Middle frontal gyrus (tissue), 1 donor: ENCODE results near the gene CYREN.
"Not testable (repeated sequence)": the region's sequence is repeated elsewhere in the genome, so short reads cannot be mapped to it uniquely, and the experiment has no call there.

ENCODE experiments used
- DNase-seq: peaks from one replicate; pipeline ENCODE4 v3.0.0-alpha.2; 2015; ENCODE audit warnings: low spot score; ENCODE audit errors: extremely low spot score

The CYREN gene, protein sequence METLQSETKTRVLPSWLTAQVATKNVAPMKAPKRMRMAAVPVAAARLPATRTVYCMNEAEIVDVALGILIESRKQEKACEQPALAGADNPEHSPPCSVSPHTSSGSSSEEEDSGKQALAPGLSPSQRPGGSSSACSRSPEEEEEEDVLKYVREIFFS

DNA sequence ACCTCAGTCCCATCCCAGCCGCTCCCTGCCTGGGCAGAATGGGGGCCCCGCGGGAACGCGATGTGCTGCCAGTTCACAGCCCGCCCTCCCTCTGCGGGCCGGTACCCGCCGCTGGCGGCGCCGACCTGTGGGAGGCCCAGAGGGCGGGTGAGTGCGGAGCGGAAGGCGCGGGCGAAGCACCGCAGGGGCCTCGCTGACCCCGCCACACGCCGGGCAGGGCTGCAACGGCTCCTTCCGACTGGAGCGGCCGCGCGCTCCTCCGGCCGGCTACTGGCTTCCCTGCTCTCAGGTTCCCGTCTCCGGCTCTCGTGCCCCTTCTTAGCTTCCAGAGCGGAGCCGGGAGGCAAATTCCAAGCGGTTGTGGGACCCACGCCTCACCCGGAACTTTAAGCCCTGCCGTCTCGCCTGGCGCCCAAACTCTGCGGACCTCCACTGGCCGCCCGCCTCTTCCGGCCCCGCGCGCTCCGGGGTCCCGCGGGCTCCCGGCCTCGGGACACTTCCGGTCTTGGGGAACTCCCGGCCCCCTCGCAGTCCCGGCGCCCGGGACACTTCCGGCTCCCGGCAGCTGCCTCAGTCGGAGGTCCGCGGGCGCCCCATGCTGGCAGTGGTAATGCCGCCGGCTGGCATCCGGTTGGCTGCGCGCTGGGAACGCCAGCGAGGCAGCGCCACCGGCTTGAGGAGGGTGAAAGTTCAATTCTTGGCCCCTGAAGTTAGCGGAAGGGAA, at the start of gene CYREN:
CYREN (minus strand) TSS at position 434 of the 724 bp plus-strand sequence. CDS start 1,785 bp downstream, outside the sequence.
- peak; percentile 90 for DNase-seq

DNA sequence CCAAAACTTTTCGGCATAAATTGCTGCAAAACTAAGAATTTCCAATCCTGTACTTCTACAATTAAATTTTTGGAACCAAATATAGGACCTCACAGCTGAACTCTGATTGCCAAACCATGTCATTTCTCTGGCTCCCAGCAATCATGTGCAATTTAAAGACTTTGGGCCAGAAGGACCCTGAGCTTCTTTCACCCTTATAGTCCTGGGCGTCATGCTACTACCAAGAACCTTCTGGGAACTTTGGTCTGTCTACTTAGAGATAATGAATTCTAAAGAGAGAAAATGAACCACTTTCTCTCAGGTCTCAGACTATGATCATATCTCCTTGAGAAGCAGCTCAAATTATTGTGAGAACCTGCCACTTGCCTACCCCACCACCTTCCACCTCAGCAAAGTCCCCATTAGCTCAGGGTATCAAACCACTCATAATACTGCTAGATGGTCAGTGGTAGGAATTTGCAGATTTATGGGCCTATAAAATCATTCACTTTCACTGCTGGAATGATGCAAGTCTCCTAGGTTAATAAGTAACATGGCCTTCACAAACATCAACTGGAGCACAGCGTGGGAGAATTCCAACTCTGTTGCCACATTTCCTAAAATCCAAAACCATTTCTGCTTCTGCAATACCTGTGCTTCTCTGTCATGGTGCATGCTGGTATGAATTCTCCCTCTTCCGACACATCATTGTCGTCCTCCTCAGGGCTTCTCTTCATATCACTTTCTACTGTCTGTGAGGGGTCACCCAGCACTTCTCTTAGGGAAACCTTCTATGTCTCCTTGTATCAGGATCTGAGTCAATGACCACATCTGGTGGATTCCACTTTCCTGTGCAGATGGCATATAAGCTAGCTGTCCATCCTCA, 47.4 kb upstream of the CYREN start:
- DNase-seq: no peak

DNA sequence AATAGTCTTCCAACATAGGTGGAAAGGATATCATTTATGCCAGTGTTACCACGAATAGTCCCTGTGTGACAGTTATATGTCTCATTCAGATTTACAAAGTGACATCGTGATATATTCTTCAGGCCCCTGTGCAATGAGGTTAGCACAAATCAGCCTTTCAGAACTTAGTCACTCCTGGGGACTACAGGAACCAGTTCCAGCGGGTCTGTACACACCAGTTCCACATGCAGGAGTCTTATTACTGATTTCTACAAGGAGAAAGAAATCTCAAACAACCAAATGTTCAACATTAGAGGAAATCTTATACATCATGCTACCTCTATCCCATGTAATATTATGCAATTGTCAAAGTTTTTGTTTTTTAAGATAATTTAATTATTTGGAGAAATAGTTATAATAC, 45.2 kb upstream of the CYREN start:
- DNase-seq: no peak

DNA sequence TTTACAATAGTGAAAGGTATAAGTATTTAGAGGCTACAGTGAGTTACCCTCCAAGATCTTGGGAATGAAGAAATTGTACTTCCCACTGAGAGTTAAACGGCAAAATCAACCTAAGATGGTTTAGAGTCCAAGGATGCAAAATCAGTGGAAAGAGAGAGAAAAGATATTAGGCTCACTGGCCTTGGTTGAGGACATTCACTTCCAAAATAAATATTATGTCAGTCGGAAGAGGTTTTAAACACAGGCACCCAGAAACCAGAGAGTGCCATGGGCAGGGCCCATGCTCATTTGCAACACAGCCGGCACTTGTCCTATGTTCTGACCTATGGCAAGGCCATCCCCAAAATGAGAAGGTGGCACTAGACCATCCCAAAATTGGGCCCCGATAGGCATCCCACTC, 44.7 kb upstream of the CYREN start:
- no peak for DNase-seq

DNA sequence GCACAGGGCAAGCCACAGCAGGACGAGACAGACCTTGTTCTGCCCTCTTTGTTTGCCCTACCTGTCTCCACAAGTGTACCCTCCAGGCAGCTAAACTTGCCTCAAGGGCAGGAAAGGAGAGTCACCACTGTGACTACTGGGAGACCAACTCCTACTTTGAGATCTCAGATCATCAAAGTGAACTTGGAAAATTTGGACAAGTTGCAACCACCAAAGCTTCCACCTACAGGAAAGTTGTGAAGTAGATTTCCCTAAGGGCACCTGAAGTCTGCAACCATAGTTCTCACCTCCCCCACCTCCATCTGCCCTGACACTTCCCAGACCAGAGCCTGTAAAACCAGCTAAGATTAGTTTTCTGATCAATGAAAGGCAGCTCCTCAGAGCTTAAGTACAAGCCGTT, 43.3 kb upstream of the CYREN start:
- DNase-seq: no peak

DNA sequence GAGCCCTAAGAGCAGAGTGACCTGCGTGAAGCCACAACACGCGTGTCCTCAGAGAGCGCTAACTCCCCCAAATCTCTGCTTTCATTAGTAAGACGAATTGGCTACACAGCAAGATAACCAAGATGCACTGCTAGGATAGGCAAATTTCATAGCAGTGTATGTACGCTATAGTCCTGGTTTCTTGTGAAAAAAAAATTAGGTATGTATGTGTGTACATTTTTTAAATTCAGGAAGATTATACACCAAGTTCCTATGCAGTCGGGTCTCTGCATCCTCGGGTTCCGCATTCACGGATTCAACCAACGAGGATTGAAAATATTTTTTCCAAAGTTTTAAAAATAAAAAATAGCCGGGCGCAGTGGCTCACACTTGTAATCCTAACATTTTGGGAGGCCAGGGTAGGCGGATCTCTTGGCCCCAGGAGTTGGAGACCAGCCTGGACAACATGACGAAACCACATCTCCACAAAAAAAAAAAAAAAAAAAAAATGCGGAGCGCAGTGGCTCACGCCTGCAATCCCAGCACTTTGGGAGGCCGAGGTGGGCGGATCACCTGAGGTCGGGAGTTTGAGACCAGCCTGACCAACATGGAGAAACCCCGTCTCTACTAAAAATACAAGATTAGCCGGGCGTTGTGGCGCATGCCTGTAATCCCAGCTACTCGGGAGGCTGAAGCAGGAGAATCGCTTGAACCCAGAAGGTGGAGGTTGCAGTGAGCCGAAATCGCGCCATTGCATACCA, 41.6 kb upstream of the CYREN start:
- not testable (repeated sequence) for DNase-seq

DNA sequence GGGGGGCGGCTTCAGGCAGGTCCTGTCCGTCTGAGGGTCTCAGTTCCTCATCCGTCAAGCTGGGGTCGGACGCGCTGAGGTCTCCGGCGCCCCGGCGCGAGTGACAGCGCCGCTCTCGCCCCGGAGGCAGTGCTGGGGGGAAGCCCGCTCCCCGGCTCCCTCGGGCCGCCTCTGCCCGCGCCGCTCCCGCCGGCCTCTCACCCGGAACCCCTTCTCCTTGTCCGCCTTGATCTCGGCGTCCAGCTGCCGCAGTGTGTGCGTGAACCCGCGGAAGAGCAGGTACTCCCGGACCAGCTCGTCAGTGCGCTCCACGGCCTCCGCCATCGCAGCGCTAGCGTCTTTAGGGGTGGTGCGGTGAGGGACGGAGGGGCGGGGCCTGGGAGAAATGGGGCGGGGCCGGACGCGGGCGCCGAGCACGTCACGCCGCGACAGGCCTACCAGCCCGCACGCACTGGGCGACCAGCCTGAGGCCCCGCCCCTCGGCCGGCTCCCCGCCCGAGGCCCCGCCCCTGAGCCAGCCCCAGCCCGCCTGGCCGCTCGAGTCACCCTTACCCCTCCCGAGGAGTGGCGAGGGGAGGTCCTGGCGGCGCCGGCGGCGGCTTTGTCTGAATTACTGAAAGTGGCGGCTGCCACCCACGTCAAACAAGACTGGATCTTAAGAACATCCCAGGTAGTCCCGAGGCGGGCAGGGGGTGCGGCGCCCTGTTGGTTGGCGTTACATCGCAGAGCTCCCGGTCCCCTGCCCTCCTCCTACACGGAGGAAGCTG, 40.9 kb upstream of the CYREN start, which contains the start of gene WDR91:
WDR91 (minus strand) TSS at position 348 of the 767 bp plus-strand sequence; CDS start at position 324, 24 bp downstream.
- DNase-seq: peak; percentile 89

DNA sequence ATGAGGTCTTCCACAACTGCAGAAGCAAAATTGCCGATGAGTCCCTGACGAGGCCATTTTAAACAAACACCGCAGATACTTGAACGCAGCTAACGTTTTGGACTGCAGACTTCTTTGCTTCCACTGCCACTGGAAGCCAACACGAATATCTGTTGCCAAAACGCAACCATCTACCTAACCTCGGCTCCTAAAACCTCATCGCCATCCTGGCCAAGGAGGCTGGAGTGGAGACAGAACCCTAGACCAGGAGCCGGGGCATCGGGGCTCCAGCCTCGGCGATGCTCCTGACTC, 40.3 kb upstream of the CYREN start:
- DNase-seq: no peak

DNA sequence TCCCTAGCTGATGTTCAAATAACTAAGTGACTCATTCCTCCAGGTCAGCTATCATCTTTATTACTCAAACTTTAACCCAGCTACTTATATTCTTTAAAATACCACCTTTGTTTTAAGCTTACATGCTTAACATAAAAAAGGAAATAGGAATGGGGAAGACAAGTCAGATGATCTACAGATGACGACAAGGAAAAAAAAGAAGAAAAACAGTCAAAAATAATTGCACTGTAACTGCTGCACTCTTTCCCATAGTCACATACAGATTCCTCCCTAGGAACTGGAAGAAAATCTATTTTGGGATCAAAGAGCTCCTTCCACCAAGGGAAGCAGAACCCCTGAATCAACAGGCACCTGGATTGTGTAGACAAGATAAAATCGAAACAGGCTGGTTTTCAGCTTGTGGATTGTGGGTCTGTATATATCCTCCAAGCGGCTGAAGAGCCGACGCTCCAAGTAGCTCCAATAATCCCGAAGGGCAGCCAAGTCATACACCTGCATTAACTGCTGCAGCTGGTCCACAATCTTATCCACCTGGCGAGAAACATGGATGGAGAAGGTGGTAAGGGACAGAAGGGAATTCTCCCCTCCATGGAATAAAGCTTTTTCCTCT, 38.8 kb upstream of the CYREN start:
- no peak for DNase-seq

DNA sequence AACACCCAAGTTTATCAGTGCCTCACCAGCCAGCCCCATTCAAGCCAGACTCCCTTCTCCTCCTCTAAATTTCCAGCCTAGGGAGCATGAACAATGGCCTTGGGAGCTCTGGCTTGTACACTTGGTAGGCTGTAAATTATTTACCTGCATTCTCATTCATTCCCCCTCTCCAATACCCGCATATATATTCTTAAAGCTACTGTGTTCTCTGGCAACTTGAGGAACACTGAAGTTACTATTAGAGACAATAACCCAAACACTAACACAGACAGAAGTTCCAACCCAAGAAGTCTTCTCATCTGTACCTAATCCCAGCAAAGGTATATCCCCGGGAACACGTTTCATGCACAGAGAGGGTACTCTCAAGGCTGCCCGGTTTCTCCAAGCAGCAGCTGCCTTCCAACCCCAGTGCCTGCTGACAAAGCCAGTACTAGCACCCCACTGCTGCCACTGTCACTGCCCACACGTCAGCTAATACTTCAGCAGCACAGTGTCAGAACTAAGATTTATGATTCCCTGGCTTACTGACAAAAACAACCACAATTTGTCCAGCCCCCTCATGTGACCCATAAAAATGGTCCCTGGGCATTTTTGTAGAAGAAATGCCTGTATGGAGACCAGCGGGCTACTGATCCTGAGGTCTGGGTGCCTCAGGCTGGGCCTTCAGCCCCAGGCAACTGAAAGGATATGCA, 37.7 kb upstream of the CYREN start:
- no peak for DNase-seq

DNA sequence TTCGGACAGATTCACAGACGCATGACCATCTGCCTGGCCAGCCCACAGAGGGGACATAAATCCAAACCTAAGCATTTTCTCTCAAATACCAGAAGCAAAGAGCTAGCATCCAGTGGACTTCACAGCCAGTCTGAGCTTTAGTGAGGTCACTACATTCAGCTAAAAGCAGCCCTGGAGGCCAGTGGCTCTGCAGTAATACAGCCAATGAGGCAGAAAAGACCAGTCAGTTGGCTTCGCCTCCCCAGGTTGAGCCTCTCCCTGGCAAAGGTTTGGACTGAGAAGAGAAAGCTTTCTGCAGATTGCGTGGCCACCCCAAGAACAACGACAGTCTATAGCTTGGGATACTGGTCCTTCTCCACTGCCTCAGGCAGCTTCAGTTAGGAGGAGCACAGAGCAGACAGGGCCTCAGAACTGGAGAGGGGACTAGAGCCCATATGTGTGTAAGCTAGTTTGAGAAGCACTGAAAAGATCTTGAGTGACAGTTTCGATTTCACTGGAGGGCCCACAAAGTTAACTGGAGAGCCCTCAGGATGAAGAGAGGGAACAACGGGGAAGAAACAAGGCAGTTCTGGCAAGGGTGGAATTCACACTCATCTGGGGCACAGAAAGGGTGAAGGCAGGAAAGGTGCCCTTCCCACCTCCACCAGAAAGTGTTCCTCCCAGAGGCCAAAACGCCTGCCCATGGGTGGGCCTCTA, 37.0 kb upstream of the CYREN start:
- DNase-seq: no peak

DNA sequence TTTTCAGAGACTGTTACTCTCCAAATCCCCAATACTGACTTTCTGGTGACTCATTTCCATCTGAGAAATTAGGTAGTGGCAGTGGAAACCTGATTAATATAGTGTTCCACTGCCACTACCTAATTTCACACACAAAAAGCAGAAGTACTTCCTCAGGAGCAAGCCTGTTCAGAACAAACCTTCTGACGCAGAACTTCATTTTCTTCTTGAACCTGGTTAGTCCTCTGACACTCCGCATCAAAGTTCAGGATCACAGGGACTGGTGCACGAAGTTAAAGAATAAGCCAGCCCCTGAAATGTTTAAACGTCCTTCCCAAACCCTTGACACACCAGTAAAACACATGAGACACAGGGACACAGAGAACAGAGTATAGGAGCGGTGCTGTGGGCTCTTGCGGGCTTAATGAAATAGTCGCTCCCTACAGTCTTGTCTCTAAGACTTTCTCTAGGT, 36.5 kb upstream of the CYREN start:
- no peak for DNase-seq

DNA sequence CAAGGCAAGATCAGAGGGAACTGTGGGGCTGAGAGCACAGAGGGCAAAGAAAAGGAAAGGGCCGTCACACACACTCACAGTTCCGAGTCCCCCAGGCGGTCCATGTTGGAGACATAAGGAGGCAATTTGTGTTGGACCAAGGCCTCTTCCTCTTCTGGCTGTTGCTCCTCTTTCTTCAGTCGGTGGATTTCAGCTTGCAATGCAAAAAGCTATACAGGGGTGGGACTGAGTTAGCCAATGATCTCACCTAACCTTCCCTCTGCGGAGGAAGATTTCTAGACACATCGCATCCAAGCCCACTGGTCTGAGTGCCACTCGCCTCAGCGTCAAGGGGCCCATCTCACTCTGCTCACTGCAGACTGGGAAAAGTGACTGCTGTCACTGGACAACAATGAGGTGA, 35.3 kb upstream of the CYREN start:
- no peak for DNase-seq

DNA sequence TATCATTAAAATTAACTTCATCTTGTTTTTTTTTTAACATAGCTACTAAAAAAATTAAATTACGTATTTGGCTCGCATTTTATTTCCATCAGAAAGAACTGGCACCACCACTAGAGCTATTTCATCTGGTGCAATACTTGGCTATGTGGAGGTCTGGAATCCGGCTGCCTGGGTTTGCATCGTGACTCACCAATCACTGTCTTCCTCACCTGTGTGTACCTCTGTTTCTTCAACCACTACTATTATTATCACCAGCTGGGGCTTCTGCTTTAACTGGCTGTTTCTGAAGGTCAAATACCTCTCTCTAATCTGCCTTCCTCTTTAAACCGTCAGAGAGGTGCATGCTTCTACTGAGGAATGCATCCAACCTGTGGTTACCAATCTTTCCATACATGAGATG, 34.4 kb upstream of the CYREN start:
- DNase-seq: no peak

DNA sequence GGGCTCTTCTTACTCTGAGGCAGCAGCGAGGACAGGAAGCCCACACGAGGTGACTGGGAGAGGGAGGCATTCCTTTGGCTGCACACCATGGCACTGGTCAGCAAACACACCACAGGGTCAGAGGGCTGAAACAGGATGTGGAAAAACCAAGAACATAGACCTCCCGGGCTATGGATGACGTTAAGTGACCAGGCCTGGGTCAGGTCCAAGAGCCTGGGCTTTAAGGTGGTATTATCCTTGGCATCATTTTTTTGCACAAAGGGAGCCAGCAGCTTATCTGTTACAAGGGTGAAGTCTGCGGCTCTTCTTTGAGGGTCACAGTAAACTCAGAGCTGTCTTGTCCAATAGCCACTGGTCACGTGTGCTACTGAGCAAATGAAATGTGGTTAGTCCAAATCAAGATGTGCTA, 33.8 kb upstream of the CYREN start:
- DNase-seq: no peak

DNA sequence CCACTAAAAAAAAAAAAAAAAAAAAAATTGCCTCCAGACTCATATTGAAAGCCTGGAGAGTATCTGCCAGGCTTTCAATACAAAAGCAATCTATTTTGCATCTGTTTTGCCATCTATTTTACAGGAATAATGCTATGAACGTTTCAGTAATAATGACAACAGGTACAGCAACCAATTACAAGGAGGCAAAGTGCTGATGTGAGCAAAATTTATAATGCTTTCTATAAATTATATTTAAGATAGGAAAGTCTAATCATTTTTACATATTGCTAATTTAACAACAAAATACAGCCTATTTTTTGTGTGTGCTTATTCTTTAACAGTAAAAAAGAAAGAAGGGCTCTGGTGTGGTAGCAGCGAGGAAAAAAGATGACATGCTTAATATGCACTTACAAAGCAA, 30.8 kb upstream of the CYREN start:
- DNase-seq: no peak

DNA sequence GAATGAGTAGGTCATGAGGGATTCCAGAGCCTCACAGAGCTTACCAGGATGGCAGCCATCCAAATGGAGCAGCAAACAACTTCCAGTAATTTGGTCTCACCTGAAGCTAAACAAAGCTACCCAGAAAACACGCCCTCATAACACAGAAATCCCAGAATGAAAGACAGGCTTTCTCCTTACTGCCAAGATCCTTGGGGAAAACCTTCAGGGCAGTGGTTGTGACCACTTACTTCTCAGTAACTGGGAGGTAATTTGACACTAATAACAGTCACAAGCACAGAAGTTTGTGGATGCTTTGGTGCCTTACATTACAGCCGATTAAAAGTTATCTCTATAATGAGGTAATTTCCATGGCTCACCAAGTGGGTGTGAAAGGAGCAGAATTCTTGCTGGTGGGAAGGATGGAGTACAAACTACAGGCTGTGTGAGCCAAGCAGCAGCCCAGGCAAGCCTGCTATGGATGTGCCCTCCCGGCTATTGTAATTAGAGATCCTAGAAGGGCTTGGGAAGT, 30.4 kb upstream of the CYREN start:
- no peak for DNase-seq

DNA sequence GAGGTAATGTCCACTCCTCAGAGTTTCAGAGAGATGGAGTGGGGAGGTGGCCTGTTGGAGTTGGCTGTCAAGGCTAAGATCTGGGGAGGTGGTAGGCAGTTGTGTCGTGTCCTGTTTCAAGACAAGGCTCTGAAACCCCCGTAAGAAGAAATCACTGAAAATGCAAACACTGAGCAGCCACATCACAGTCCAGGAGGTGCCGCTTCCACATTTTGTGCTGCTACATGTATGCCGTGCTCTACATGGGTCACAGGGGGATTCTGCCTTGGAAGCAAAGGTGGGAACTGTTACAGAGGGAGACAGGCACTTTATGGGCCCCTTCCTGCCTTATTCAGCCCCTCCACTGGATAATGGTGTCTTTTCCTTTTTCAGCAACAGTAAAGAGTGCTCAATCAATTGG, 28.9 kb upstream of the CYREN start:
- no peak for DNase-seq
